G401.6 (cell line): ENCODE results near the gene CABP7.

Experiments
- FAIRE-seq: peaks from 2 replicates; lab custom pipeline; 2012; peaks lifted over from hg19 to GRCh38; lab: Jason Lieb, UNC

CABP7 gene

DNA sequence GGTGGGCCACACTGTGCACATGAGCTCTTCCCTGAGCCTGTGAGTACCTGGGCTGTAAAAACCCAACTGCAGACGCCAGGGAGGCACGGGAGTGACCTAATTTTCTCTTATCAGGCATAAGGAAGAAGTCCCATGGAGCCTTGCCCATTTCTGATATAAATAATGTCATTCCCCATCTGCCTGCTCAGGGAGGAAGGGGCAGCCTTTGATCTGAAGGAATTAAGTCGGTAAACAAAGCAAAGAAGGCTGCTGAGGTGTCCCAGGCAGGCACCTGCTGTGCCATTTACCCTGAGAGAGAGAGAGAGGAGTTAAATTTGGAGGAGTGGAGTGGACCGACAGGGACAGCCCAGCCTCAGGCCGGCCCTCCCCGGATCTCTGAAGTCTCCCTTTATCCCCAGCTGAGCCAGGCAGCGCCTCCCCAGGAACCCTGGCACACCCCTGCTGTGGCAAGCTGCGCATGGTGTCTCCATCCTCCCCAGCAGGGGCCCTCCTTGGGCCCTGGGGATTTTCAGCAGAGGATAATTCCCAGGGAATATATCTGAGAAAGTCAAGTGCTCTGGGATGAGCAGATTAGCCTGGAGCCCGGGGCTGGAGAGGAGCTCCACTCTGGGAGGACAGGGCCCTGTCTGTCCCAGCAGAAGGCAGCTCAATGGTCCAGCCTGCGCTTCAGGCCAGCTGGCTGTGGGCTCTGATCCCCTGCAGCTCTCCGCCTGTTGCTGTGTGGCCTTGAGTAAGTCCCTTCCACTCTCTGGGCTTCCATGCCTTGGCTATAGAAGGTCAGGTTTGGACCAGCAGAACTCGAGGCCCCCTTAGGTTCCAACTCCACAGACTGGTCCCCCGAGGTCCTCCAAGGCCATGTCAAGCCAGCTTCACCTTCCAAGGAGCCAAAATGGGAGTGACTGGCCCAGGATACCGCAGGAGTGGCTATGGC lies 17.5 kb upstream of the CABP7 start:
- FAIRE-seq: no peak

DNA sequence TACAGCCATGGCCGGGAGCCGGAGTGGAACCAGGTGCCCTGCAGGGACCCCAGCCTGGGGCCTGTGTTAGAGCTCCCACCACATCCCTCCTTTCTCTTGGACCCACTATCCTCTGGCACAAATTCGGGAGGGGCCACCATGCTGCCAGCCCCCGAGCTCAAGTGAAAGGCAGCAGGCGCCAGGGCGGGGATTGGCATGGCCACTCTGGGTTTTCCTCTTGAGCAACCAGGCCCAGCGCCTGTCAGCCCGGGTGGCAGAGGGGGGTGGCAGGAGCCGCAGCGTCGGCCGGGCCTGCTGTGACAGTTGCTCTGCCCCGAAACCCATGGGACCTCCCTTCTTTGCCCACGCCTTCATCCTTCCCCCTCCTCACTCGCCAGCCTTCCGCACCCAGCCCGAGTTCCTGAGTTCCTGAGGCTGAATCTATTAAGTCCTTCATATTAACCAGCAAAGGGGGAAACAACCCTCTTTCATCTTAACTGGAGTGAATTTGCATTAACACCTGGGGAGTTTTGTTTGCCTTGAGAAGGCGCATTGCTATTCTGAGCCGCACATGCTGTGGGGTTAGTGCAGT lies 16.8 kb upstream of the CABP7 start:
- no peak for FAIRE-seq

DNA sequence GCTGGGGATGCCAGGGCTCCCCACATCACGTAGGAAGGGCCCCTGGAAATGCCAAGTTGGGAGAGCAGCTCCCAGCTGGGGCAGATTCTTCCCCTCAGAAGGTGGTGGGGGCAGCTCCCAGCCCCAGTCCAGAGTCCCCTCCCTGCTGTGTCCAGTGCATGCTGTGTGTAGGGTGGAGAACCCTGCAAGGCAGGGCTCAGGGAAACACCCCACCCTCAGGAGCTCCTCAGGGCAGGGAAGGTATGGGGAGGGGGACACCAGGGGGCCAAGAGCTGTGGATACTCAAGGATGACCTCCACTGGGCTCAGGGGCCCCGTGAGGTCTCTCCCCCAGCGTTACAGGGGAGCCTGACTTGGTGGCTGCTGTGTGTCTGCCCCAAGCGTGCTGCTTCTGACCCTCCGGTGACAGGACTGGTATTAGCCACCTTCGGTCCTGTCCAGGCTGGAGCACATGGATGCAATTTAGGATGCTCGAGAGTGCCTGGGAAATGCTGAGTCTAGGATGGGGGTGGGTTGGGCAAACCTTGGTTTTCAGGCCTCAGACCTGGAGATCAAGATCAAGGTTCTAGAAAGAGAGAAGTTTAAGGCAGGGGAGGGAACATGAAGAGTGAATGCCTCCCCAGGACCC lies 16.1 kb upstream of the CABP7 start:
- FAIRE-seq: no peak

DNA sequence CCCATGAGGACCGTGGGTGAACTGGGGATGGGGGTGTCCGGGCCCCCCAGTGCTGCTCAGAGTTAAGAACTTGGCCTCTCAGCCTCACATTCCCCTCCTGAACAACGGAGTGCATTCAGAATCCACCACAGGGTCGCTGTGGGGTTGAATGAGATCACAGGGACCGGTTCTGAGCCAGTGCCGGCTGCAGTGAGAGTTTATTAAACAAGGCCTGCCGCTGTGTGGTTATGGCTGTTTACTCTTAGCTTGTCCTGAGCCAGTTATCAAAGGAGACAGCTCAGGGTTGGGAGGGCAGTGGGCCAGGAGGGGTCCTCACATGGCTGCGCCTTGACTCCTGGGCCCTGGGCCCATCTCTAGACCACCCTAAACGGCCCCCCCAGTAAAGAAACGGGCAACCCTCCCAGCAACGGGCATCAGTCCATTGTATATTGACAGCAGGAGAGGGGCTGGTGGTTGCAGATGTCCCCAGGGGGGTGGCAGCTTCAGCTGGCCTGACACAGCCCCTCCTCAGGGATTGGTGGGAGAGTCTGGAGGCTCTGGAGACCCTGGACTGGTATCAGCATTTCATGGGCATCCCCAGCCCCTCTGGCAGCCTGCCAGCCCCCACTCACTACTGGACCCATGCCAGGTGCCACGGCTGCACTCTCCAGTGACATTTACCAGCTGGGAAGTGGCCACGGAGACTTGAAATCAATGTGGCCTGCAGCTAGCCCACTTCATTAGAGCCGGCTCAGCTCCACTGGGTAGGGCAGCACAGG lies 15.1 kb upstream of the CABP7 start:
- no peak for FAIRE-seq

DNA sequence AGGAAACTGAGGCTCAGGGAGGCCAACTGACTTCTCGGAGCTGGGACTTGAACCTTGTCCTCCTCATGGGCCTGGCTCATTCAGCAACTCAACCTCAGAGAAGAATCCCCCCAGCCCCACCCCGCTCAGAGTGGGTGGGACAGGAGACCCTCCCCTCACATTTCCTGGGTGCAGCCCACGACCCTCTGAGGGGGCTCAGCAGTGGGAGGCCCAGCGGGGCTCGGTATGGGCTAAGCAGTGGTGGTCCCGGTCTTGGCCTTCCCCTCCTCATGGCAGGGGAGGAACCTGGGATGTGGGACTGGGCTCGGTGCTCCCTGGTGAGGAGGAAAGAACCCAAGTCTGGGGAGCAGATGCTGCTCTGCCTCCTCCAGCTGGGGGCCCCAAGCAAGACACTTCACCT lies 14.2 kb upstream of the CABP7 start:
- FAIRE-seq: no peak

DNA sequence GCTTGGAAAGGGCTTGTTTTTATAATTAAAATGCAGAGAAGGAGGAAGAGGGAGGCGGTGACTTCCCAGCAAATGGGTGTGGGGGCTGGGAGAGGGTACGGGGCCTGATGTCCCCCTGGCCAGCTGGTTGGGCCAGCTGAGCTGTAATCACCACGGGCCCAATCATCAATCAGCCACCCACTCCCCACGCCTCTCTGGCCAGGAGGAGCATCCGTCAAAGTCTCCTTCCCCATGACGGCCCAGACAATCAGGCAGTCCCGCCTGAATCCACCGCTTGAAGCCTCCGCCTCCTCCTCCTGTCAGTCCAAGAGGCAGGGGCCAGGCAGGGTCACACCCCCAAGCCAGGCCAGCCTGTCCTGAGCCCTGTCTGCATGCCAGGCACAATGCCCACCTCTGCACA lies 13.3 kb upstream of the CABP7 start:
- no peak for FAIRE-seq

DNA sequence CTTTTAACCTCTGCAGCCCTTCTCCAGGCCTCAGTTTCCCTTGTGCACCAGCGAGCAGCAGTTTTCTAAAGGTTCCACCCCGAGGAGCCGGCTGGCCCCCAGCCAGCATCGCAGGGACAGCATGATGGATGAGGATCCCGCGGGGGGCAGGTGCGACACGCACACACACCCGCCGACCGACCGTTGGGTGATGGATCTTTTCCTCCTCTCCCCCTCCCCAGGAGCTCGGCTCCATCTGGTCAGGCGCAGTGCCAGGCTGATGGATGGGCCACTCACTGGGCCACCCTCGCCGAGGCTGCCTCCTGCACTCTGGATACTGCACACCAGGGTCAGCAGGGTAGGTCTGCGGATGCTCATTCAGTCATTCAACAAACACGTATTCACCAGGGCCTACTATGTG lies 12.8 kb upstream of the CABP7 start:
- FAIRE-seq: no peak

DNA sequence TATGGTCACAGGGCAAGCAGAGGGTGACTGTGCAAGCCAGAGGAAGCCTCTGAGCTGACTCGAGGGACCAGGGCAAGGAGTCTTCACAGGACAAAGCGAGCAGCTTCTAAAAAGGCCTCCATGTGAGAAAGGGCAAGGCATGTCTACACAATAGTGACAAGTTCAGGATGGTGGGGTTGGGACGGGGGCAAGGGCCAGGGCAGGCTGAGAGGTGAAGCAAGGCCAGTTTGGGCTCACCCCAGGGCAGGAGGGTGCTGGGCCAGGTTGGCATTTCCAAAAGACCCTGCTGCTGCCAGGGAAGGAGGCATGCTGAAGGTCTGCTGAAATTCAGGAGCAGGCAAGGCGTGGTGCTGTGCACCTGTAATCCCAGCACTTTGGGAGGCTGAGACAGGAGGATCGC lies 12.3 kb upstream of the CABP7 start:
- FAIRE-seq: no peak

DNA sequence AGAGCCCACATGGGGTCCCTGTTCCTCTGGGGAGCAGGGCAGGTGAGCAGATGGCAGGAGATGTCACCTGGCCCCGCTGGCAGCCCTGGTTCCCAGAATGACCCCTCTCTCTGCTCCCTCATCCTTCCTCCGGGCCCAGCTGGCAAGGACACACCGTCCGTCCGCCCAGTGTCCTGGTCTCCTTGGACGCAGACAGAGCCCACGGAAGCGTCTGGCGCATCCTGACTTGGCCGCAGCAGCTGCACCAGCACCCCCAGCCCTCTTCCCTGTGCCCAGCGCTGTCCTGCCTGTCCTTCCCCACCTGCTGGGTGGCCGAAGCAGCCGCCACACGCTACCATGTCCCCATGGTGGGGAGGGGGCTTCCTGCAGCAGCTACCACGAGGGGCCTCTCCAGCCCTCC lies 9.6 kb upstream of the CABP7 start:
- FAIRE-seq: no peak

DNA sequence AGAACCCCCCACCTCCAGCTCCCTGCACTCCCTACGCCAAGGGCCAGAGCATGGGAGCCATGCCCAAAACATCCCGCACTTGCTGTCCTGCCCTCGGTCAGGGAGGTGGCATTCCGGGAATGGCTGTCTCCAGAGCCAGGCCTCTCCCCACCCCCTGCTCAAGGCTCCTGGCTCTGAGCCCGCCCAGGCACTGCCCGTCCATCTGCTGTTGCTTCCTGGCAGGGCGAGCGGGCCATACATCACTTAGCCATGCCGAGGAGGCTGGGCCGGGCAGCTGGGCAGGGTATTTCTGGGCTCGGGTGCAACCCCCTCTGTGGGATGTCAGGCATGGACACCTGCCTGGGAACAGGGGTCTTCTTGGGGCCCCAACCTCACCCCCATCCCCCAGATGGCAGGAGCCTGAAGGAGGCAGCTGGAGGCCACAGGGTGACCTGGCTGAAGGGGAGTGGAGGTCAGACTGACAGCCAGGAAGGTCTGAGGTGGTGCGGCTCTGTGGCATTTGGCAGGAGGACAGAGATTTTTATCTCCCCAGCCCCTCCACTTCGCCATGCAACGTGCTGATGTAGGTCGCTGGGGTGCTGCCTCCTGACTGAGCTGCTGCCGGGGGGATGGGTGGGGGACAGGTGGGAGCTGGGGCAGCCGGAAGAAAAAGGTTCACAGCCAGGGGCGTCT lies 8.7 kb upstream of the CABP7 start:
- no peak for FAIRE-seq

DNA sequence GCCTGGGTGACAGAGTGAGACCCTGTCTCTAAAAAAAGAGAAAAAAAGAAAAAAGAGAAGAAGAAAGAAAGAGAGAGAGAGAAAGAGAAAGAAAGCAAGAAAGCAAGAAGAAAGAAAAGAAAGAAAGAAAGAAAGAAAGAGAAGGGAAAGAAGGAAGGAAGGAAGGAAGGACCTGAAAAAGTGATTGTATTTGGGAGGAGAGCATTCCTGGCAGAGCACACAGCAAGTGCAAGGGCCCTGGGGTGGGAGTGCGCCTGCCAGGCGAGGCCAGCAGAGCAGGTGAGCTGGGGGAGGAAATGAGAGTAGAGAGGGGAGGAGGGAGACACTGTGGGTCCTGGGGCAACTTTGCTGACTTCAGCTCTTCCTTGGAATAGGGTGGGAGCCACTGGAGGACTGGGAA lies 7.7 kb upstream of the CABP7 start:
- FAIRE-seq: no peak

DNA sequence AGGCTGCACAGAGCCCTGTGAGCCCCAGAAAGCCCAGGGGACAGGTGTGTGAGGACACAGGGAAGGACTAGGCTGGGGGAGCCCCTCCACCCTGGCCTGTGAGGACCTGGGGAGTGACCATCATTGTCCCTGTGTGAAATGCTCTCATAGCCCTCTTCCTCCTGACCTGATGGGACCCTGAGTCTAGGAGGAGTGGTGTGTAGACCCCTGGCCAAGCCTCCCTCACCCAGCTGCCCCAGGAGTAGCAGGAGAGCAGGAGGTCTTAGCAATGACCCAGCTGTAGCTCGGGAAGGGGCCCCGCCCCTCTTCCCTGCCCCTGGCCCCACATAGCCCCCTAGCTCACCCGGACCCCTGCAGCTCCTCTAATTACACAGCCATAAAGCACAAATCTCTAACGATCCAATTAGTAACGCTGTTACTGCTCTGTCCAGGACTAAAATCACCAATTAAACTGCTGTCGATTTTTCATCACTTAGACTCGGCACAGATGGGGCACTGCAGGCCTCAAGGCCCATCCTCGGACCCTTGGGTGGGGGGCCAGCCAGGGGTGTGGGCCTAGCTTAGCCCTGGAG lies 6.6 kb upstream of the CABP7 start:
- no peak for FAIRE-seq

DNA sequence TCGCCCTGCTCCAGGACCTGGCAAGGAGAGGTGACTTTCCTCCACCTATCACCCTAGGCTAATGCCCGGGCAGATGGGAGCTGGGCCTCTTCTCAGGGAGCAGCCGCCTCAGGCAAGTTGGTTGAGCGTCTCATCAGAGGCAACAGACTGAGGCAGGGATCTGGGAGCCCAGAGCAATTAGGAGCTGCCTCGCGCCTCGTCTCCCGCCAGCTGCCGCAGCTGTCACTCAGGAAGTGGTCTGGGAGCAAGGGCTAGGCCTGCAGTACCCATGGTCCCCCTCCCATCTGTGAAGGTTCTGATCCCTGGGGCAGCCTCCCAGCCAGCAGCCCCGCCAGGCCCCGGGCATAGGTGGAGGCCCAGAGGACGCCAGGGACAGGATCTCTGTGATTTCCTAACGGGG lies 4.6 kb upstream of the CABP7 start:
- no peak for FAIRE-seq

DNA sequence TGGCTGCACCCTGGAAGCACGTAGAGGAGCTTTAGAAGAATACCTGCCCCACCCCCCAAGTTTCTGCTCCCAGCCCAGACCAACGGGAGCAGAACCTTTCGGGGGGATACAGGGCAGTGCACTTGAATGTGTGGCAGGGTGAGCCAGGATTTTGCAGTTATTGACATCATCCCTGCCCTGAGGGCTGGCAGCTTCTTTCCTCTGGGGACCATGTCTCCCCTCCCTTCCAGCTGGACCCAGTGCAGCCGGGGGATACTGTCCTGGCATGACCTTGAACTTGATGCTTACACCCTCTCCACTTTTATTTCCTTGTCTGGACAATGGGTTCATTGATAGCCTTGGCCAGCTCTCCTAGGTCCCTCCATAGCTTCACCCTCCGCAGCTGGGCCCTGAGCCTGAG lies 4.1 kb upstream of the CABP7 start:
- no peak for FAIRE-seq

DNA sequence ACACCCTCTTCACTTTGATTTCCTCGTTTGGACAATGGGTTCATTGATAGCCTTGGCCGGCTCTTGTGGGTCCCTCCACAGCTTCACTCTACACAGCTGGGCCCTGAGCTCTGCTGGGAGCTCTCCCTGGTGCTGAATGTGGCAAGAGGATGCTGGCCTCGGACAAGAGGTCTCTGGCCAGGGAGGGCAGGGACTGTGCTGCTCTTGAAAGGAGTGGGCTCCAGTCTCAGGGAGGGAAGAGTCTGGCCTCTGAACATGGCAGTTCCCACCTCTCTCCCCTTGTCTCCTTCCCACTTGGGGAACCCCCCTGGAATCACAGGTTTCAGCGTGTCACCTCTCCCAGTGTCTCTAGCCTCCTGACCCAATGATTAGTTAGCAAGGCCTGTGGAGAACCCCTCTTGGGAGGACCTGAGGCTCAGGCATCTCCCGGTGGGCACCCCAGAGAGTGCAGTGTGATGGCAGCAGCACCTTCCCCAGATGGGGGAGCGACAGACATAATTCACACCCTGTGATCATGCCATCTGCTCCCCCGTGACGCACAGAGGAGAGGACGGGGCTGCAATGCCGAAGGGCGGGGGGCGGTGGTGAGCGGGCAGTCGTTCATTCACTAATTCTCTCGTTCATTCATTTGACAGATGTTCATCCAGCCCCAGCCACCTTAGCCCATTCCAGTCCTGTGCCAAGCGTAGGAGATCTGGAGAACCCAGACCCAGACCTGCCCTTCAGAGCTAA lies 2.8 kb upstream of the CABP7 start:
- FAIRE-seq: no peak

DNA sequence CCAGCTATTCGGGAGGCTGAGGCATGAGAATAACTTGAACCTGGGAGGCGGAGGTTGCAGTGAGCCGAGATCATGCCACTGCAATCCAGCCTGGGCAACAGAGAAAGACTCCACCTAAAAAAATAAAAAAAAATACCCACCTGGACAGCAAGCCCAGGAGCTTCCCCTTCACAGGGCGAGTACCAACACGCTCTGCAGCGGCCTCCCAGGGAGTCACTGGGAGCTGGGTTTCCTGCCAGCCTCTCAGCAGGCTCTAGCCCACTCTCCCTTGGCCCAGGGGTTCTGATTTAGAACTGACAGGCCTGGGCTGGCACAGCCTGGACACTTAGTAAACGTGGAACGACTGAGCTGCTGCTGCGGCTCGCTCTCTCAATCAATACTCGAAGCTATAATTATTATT lies 2.0 kb upstream of the CABP7 start:
- no peak for FAIRE-seq

DNA sequence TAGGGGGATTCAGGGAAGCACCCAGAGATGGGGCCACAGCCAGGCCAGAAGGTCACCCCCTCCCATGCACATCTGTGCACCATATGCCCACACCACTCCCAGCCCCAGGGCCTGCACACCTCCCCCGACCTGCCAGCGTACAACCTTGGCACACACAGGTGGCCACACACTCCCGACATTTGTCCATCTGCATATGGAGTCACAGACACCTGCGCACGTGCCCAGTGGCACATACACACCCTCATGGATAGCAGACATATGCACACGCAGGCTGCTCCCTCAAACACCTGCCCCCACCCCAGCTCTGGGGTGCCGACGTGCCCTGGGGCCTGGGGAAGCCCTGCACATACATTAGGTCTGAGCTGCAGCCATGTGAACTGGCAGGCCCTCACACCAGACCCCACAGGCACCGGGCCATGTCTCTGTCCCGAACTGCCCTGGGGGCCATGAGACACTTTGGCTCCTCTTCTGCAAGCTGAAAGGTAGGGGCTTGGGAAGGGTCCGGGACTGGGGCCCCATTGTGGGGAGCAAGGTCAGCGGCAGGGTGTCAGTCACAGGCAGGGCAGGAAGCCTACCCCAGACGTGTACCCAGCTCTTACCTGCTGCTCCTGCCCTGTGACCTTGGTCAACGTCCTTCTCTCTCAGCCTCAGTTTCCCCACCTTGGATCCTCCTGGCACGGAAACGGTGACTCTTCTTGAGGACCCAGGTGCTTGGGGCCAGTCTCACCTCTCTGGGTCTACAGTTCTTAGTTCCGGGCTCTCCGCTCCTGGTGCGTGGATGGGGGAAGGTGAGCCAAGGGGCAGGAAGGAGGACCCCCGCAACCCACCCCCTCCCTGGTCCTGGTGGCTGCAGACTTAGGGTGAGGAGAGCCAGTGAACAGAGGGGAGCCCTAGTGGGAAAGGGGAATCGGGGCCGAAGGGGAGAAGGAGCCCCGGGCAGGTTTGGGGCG lies 579 bp upstream of the CABP7 start:
- no peak for FAIRE-seq

DNA sequence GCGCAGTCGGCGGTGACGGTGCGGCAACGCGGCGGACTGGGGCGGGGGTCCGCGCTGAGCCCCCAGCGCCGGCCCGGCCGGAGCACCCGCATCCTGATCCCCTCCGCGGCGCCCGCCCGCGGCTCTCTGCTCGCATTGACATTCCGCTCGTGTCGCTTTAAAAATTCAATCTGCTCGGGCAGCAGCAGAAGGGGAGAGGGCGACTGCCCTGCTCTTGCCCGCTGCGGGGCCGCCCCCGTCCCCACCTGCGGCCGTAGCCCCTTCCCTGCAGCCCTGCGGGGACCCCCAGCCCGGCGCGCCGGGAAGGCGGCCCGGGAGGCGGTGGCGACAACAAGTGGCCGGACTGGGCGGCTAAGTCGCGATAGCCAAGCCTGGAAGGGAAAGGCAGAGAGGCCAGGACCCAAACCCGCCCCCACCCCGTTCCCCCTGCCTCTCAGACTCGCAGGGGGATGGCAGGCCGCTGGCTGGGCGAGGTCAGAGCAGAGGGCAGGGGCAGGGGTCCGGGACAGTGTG lies 1.1 kb downstream of the CABP7 start:
- FAIRE-seq: no peak

DNA sequence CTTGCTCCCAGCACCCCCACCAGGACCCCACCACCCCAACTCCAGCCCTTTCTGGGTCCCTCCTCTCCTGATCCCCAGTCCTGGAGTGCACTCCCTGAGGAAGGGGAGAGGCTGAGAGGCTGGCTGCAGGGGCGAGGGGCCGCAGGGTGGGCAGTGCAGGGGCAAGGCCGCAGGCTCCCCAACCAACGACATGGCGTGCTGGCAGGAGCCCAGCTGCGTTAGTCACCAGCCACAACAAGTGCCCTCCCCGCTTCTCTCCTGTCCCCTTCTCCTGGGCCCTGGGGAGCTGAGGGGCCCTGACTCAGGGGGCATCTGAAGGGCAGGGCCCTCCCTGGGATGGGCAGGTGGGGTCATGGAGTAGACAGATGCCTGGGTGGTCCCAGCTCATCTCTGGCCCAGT lies 2.3 kb downstream of the CABP7 start:
- FAIRE-seq: no peak

DNA sequence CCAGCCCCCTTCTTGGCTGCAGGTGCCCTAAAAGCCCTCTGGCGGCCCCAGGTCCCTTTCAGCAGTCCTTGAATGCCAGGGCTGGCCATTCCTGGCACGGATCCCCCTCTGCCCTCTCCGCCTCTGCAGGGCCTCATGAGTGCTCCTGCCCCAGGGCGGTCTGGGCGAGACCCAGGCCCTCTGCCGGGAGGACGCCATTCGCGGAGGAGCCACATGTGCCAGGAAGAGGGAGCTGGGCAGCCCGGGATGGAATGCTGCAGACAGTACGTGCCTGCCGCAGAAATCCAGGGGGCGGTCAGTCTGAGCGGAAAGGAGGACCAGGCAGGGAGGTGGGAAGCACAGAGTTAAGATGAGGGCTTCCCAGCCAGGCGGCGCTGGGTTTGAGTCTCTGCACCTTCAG lies 2.8 kb downstream of the CABP7 start:
- FAIRE-seq: no peak
